Breast epithelium (tissue), 3 donors: Measurements from ENCODE around the gene MOXD1.
"Not testable (repeated sequence)": the region's sequence is repeated elsewhere in the genome, so short reads cannot be mapped to it uniquely, and the experiment has no call there.

Source experiments
- POLR2A ChIP-seq: fragments of 450-650 bp; IDR thresholded peaks from one replicate; pipeline ENCODE4 v1.6.1; 2016; ENCODE audit warnings: antibody characterized with exemption, mild to moderate bottlenecking, moderate library complexity
- POLR2AphosphoS5 ChIP-seq, 3 donors: sonication (generic); formaldehyde crosslinking; IDR thresholded peaks; one replicate each; pipeline ENCODE4 v1.6.1; 2017; ENCODE audit warnings: antibody characterized with exemption in 3 of 3
- TF ChIP-seq, protein P1 (sequence below), 3 donors: fragments of 450-650 bp; IDR thresholded peaks; one replicate each; pipeline ENCODE4 v1.5.1; 2016 to 2017; ENCODE audit warnings: antibody characterized with exemption in 3 of 3, mild to moderate bottlenecking in 3 of 3, moderate library complexity in 3 of 3

DNA sequence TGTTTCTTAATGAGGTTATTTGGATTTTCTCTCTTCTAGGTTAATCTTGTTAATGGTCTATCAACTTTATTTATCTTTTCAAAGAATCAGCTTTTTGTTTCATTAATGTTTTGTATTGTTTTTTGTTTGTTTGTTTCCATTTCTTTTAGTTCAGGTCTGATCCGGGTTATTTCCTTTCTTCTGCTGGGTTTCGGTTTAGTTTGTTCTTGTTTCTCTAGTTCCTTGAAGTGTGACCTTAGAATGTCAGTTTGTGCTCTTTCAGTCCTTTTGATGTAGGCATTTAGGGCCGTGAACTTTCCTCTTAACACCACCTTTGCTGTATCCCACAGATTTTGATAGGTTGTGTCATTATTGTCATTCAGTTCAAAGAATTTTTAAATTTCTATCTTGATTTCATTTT lies 49.3 kb downstream of the MOXD1 start:
- TF ChIP-seq, protein P1, sequence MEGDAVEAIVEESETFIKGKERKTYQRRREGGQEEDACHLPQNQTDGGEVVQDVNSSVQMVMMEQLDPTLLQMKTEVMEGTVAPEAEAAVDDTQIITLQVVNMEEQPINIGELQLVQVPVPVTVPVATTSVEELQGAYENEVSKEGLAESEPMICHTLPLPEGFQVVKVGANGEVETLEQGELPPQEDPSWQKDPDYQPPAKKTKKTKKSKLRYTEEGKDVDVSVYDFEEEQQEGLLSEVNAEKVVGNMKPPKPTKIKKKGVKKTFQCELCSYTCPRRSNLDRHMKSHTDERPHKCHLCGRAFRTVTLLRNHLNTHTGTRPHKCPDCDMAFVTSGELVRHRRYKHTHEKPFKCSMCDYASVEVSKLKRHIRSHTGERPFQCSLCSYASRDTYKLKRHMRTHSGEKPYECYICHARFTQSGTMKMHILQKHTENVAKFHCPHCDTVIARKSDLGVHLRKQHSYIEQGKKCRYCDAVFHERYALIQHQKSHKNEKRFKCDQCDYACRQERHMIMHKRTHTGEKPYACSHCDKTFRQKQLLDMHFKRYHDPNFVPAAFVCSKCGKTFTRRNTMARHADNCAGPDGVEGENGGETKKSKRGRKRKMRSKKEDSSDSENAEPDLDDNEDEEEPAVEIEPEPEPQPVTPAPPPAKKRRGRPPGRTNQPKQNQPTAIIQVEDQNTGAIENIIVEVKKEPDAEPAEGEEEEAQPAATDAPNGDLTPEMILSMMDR (IDR thresholded peaks at IDR 0.05) = not testable (repeated sequence)
- TF ChIP-seq POLR2AphosphoS5 (IDR thresholded peaks at IDR 0.05); POLR2A: not testable (repeated sequence)
